ENCODE results near the gene GALNT1.

GALNT1 gene

DNA sequence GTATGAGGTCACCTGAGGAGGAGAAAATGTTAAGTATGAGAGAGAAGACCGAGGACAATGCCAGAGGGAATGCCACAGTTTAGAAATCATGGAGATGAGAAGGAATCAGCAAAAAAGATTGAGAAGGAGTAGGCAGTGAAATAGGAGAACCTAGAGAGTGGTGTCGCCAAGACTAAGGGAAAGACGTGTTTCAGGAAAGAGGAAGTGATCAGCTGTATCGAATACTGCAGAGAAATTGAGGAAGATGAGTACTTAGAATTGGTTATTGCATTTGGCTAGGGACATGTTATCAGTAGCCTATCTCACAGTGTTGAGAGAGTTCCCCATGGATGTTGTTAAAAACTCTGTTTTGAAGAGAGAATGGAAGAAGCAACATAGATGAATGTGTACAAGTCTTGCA is 112.3 kb downstream of the GALNT1 start:
- no peaks in the 10 kb centered on the region for H3K9me3 Mint-ChIP-seq
- no peaks in the 10 kb centered on the region for H3K27me3 Mint-ChIP-seq (ENCODE audit: low read depth)
- H3K36me3 Mint-ChIP-seq (ENCODE audit: low read depth) = peaks cover 2% of the 10 kb centered on the region
- H3K27ac Mint-ChIP-seq = no peak overlapping the region
- H3K4me1 Mint-ChIP-seq (ENCODE audit: low read depth) = no peaks in the 10 kb centered on the region
- H3K4me3 Mint-ChIP-seq = no peak overlapping the region

DNA sequence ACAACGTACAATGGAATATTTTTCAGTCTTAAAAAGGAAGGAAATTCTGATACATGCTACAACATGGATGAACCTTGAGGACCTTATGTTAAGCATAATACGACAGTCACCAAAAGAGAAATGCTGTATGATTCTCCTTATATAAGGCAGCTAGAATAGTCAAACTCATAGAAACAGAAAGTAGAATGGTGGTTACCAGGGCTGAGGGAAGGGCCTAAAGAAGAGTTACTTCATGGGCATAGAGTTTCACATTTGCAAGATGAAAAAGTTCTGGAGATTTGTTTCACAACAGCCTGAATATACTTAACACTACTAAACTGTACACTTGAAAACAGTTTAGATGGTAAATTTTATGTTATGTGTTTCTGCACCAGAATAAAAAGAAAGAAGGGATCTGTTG is 113.3 kb downstream of the GALNT1 start:
- Mint-ChIP-seq H3K4me3 (no peak overlapping the region), H3K36me3 (ENCODE audit: low read depth) (peaks cover 5% of the 10 kb centered on the region), H3K4me1 (ENCODE audit: low read depth) (no peaks in the 10 kb centered on the region), H3K9me3 (no peaks in the 10 kb centered on the region), H3K27me3 (ENCODE audit: low read depth) (no peaks in the 10 kb centered on the region), H3K27ac (no peak overlapping the region)

DNA sequence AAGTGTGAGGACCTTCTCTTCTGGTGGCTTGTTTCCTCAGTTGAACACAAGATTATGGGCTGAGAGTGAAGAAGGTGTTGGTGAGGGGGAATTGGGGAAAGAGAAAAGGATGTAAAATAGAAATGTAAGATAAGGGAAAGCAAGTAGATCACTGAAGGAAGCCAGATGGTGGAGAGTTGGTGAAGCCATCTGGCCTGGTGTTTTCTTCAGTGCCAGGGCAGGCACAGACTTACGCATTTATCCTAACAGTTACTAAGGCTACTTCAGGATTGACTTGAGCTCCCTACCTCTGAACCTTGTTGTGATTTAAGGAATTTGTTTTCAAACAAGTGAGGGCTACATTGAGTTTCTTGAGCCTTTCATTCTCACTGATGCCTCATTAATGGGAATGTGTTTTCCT is 113.8 kb downstream of the GALNT1 start:
- Mint-ChIP-seq H3K27me3 (ENCODE audit: low read depth) (no peaks in the 10 kb centered on the region), H3K9me3 (no peaks in the 10 kb centered on the region), H3K36me3 (ENCODE audit: low read depth) (peaks cover 8% of the 10 kb centered on the region), H3K27ac (no peak overlapping the region), H3K4me3 (no peak overlapping the region), H3K4me1 (ENCODE audit: low read depth) (no peaks in the 10 kb centered on the region)

DNA sequence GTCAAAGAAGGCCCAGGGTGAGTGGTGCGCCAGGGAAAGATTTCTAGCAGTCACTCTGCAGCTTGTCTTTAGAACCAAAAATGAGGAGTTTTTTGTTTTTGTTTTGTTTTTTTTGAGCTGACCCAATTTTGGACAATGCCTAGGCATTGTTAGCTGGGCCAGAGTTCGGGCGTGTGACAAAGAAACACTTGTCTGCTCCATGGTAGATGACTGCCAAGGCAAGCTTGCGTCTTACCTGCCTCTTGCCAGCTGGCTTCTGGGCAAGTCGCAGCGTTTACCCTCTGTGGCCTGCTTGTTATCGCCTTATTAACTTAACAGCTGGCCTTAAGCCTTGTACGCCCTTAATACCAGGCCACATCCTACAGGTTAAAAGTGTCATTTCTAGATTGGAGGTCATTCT is 114.3 kb downstream of the GALNT1 start:
- no peak overlapping the region for H3K4me3 Mint-ChIP-seq
- no peak overlapping the region for H3K27ac Mint-ChIP-seq
- no peaks in the 10 kb centered on the region for H3K27me3 Mint-ChIP-seq (ENCODE audit: low read depth)
- peaks cover 8% of the 10 kb centered on the region for H3K36me3 Mint-ChIP-seq (ENCODE audit: low read depth)
- H3K9me3 Mint-ChIP-seq = no peaks in the 10 kb centered on the region
- no peaks in the 10 kb centered on the region for H3K4me1 Mint-ChIP-seq (ENCODE audit: low read depth)

DNA sequence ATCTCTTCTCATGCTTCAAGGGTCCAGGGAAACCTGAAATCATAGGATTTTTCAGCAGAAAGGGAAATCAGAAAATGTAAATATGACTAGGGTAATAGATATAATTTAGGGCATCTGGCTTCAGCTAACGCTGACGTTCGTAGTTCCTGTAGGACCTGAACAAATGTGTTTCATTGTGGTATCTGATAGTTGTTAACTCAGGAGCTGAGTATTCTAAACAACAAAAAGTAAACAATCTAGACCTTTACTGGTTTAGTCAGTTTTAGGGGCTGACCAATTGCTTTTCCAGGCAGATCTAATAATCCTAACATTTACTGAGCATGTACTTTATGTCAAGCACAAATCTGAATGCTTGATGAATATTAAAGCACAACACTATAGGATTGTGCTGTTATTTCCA is 114.8 kb downstream of the GALNT1 start:
- peaks cover 8% of the 10 kb centered on the region for H3K36me3 Mint-ChIP-seq (ENCODE audit: low read depth)
- no peaks in the 10 kb centered on the region for H3K27me3 Mint-ChIP-seq (ENCODE audit: low read depth)
- no peak overlapping the region for H3K4me3 Mint-ChIP-seq
- H3K27ac Mint-ChIP-seq = no peak overlapping the region
- no peaks in the 10 kb centered on the region for H3K4me1 Mint-ChIP-seq (ENCODE audit: low read depth)
- no peaks in the 10 kb centered on the region for H3K9me3 Mint-ChIP-seq

DNA sequence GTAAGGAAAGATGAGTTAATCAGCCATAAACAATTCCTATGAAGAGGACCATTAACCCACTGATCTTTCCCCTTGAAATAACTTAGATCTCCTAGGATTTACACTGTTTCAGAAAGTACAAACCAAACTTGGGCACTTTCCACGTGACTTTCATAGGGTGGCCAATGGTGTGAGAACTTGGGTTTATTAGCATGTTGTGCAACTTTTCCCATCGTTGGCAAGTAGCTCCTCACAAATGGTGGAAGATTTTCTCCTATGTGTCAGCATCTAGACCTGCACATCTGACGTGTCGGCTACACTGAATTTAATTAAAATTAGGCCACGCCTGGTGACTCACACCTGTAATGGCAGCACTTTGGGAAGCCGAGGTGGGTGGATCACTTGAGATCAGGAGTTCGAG is 116.3 kb downstream of the GALNT1 start:
- Mint-ChIP-seq H3K27me3 (ENCODE audit: low read depth) (no peaks in the 10 kb centered on the region), H3K4me1 (ENCODE audit: low read depth) (no peaks in the 10 kb centered on the region), H3K27ac (no peak overlapping the region), H3K36me3 (ENCODE audit: low read depth) (peaks cover 8% of the 10 kb centered on the region), H3K9me3 (no peaks in the 10 kb centered on the region), H3K4me3 (no peak overlapping the region)

DNA sequence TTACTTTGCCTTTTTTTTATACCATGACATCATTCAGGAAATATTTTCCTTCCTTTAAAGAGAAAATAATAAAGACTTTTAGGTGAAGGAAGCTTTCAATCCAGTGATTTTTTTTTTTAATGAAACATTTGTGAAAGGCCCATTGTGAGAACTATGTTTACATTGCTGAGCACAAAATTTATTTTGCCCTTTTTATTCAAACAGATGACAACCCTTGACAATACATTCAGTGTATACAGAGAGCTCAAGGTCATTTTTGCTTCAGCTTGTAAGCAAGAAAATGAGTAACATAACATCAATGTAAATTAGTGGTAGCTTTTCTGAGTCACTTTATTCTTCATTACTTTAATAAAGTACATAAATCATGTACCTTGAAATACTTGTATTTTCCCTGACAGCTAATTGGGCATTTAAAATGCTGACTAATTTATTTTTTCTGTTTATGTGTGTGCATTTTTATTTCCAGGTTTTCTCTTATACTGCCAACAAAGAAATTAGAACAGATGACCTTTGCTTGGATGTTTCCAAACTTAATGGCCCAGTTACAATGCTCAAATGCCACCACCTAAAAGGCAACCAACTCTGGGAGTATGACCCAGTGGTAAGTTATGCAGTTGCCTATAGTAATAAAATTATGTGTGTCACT is 121.6 kb downstream of the GALNT1 start:
- Mint-ChIP-seq H3K4me1 (ENCODE audit: low read depth) (no peaks in the 10 kb centered on the region), H3K27me3 (ENCODE audit: low read depth) (no peaks in the 10 kb centered on the region), H3K36me3 (ENCODE audit: low read depth) (peaks cover 8% of the 10 kb centered on the region), H3K9me3 (no peaks in the 10 kb centered on the region), H3K4me3 (no peak overlapping the region), H3K27ac (no peak overlapping the region)

DNA sequence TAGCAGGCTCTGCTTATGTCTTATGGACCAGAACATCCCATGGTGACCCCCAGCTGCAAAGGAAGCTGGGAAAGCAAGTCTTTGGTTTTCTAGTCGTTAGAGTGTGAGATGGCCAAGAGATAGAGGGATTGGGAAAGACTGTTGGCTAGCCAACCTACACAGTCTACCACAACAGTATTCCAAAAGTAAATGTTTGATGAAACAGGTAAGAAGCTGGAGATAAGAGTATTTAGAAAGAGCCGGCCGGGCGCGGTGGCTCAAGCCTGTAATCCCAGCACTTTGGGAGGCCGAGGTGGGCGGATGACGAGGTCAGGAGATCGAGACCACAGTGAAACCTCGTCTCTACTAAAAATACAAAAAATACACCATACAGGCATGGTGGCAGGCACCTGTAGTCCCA is 124.4 kb downstream of the GALNT1 start:
- H3K4me3 Mint-ChIP-seq = no peak overlapping the region
- H3K4me1 Mint-ChIP-seq (ENCODE audit: low read depth) = no peaks in the 10 kb centered on the region
- no peaks in the 10 kb centered on the region for H3K27me3 Mint-ChIP-seq (ENCODE audit: low read depth)
- no peaks in the 10 kb centered on the region for H3K9me3 Mint-ChIP-seq
- peaks cover 7% of the 10 kb centered on the region for H3K36me3 Mint-ChIP-seq (ENCODE audit: low read depth)
- no peak overlapping the region for H3K27ac Mint-ChIP-seq

DNA sequence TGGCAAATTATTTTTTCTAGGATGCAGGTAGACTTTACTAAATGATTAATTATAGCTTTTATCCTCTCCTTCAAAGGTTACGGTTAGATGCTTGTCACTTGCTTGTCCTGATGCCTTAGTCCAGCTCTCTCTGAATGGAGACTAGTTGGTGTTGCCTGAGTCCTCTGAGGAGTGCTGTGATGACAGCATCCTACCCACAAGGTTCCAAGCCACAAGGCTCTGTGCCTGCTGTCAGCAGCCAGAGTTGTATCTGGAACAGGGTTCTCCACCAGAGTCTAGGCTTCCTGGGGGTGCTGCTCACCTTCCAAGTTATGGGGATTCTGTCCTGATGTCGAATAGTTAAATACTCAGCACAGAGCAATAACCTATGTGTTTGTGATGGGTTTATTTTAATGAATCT is 125.7 kb downstream of the GALNT1 start:
- Mint-ChIP-seq H3K27me3 (ENCODE audit: low read depth) (no peaks in the 10 kb centered on the region), H3K27ac (no peak overlapping the region), H3K4me3 (no peak overlapping the region), H3K36me3 (ENCODE audit: low read depth) (peaks cover 7% of the 10 kb centered on the region), H3K9me3 (peaks cover under 1% of the 10 kb centered on the region), H3K4me1 (ENCODE audit: low read depth) (no peaks in the 10 kb centered on the region)

DNA sequence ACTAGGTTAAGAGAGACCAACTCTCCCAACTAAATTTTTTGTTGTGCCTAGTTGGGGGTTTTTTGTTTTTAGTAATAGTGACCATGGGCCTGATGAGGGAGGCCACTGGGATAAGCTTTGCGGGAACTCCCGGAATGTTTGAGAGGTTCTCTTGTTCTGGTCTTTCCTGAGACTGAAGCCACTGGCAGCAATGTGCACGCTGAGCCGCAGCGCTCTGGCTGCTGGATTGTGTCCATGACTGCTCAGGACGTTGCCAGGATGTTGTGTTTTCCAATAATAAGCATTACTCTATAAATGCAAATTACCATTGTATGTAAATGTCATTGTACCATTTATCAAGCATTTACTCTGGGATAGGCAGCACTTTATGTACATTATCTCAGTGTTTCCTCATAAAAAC is 126.1 kb downstream of the GALNT1 start:
- Mint-ChIP-seq H3K4me3 (no peak overlapping the region), H3K27ac (no peak overlapping the region), H3K4me1 (ENCODE audit: low read depth) (no peaks in the 10 kb centered on the region), H3K9me3 (peaks cover 3% of the 10 kb centered on the region), H3K36me3 (ENCODE audit: low read depth) (peaks cover 12% of the 10 kb centered on the region), H3K27me3 (ENCODE audit: low read depth) (no peaks in the 10 kb centered on the region)

DNA sequence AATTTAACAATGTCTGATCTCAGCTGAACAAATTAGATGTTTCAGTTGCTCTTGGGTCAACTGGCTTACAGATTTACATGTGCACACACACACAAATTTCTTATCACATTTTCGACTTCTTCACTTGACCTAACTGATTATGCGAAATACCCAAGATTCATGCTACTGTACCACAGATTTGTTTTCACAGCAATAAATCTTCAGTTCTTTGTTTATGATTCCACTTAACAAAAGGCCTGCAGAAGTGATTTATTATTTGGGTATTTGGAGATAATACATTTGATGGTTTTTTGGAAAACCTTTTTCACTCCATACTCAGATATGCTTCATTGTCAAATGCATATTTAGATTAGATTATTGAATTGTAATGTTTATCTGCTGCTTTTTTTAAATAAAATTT is 129.0 kb downstream of the GALNT1 start:
- no peaks in the 10 kb centered on the region for H3K4me1 Mint-ChIP-seq (ENCODE audit: low read depth)
- no peak overlapping the region for H3K27ac Mint-ChIP-seq
- peaks cover 16% of the 10 kb centered on the region for H3K36me3 Mint-ChIP-seq (ENCODE audit: low read depth)
- peaks cover 6% of the 10 kb centered on the region for H3K9me3 Mint-ChIP-seq
- no peaks in the 10 kb centered on the region for H3K27me3 Mint-ChIP-seq (ENCODE audit: low read depth)
- no peak overlapping the region for H3K4me3 Mint-ChIP-seq

DNA sequence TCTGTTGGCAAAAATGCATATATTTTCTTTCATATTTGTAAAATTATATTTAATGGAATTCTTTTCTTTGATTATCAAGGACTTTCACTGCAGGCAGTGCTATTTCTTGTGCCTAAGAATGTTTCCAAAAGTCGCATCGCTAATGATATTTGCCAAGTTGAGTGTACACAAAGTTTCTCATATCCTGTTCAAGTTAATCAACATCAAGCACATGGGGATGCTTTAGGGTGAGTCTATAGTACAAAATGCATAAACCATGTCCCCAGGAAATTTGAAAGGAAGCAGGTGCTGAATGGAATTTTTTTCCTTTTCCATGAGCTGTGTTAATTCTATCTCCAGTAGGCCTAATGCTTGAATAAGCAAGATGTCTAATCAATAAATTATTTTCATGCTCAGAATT is 129.7 kb downstream of the GALNT1 start:
- peaks cover 16% of the 10 kb centered on the region for H3K36me3 Mint-ChIP-seq (ENCODE audit: low read depth)
- no peak overlapping the region for H3K4me3 Mint-ChIP-seq
- H3K9me3 Mint-ChIP-seq = peaks cover 6% of the 10 kb centered on the region
- no peaks in the 10 kb centered on the region for H3K27me3 Mint-ChIP-seq (ENCODE audit: low read depth)
- no peak overlapping the region for H3K27ac Mint-ChIP-seq
- no peaks in the 10 kb centered on the region for H3K4me1 Mint-ChIP-seq (ENCODE audit: low read depth)

DNA sequence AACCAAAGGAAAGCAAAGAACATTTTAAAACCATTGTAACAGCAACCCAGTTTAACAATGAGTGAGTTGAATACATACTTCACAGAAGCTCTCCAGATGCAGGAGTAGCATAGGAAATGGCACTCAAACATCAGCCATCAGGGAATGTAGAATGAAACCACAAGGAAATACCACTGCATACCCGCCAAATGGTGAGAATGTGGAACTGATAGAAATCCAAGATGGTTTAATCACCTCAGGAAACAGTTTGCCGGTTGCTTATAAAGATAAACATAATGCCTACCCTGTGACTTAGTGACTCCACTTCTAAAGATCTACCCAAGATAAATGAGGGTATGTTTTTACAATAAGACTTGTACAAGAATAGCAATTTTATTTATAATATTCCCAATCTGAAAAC is 132.0 kb downstream of the GALNT1 start:
- no peaks in the 10 kb centered on the region for H3K4me1 Mint-ChIP-seq (ENCODE audit: low read depth)
- no peaks in the 10 kb centered on the region for H3K27me3 Mint-ChIP-seq (ENCODE audit: low read depth)
- H3K27ac Mint-ChIP-seq = no peak overlapping the region
- peaks cover 12% of the 10 kb centered on the region for H3K9me3 Mint-ChIP-seq
- H3K36me3 Mint-ChIP-seq (ENCODE audit: low read depth) = peaks cover 16% of the 10 kb centered on the region
- no peak overlapping the region for H3K4me3 Mint-ChIP-seq

DNA sequence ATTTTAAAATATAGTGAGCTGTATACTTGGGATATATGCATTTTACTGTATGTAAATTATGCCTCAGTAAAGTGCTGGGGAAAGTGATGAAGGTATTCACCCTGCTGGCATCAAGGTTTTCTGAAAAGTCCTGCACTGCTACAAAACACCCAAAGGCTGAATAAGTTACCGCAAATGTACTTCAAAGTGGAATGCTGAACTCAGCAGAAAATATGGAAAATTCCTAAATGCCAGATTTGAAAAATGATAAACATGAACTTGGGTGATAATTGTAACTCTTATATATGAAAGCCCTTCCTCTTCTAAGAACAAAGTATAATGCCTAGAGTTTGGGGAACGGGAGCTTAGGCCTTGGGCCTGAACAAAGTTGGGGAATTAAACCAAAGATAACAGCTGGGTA is 133.0 kb downstream of the GALNT1 start:
- Mint-ChIP-seq H3K27ac (no peak overlapping the region), H3K27me3 (ENCODE audit: low read depth) (no peaks in the 10 kb centered on the region), H3K36me3 (ENCODE audit: low read depth) (peaks cover 16% of the 10 kb centered on the region), H3K9me3 (peaks cover 12% of the 10 kb centered on the region), H3K4me3 (no peak overlapping the region), H3K4me1 (ENCODE audit: low read depth) (no peaks in the 10 kb centered on the region)

DNA sequence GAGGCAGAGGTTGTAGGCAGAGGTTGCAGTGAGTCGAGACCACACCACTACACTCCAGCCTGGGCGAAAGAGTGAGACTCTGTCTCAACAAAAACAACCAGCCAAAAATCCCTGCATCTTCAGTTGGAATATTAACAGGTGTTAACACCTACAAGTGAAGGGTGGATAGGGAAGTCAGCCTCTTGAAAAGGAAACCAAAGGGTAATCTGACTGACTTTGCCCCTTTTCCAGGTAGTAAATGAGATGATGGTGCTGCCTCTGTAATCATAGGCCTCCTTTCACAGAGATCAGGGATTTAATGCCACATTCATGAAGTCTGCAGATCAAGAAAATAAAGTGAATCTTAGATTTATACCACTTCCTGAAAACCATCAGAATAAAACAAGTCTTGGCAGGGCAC is 133.6 kb downstream of the GALNT1 start:
- H3K27me3 Mint-ChIP-seq (ENCODE audit: low read depth) = no peaks in the 10 kb centered on the region
- H3K4me1 Mint-ChIP-seq (ENCODE audit: low read depth) = no peaks in the 10 kb centered on the region
- H3K9me3 Mint-ChIP-seq = peaks cover 12% of the 10 kb centered on the region
- H3K27ac Mint-ChIP-seq = no peak overlapping the region
- no peak overlapping the region for H3K4me3 Mint-ChIP-seq
- peaks cover 16% of the 10 kb centered on the region for H3K36me3 Mint-ChIP-seq (ENCODE audit: low read depth)
